DMS79 treated with DMSO at 0.1 percent for 48 hours (cell line): ENCODE data around the gene TMEM8B.

Experiments used
- DNase-seq: peaks from one replicate; lab custom pipeline; 2025; lab: John Stamatoyannopoulos, UW

TMEM8B gene

GRCh38 chr9:35841645-35841900, 12.5 kb downstream of the TMEM8B start:
- no peak for DNase-seq

DNA sequence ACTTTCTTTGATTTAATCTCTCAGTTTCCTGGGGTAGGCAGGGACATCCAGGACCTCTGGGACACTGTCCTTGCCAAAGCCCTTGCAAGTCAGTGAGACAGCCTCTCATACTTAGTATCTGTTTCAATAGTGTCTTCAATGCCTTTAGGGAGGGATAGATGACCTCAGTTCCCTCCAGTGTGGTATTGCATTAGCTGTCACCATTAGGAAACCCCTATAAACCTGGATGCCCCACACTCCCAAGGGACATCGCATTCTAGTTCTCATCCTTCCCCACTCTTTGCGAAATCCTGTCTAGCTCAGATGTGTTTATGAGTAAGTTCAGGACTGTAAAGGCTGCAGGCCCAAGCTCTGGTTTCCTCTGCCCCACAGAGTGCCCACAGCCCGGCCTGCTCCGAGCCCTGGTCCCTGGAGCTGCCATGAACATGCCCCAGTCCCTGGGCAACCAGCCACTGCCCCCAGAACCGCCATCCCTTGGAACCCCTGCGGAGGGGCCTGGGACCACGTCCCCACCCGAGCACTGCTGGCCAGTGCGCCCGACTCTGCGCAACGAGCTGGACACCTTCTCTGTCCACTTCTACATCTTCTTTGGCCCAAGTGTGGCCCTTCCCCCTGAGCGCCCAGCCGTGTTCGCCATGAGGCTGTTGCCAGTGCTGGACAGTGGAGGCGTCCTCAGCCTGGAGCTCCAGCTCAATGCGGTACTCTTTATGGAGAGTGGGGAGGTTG, 13.2 kb downstream of the TMEM8B start:
- DNase-seq, result no peak

- no peak for DNase-seq
Measured at GRCh38 chr9:35842795-35843194, 13.8 kb downstream of the TMEM8B start.

- DNase-seq, result no peak
Measured at GRCh38 chr9:35844628-35845270, 15.7 kb downstream of the TMEM8B start.

DNA sequence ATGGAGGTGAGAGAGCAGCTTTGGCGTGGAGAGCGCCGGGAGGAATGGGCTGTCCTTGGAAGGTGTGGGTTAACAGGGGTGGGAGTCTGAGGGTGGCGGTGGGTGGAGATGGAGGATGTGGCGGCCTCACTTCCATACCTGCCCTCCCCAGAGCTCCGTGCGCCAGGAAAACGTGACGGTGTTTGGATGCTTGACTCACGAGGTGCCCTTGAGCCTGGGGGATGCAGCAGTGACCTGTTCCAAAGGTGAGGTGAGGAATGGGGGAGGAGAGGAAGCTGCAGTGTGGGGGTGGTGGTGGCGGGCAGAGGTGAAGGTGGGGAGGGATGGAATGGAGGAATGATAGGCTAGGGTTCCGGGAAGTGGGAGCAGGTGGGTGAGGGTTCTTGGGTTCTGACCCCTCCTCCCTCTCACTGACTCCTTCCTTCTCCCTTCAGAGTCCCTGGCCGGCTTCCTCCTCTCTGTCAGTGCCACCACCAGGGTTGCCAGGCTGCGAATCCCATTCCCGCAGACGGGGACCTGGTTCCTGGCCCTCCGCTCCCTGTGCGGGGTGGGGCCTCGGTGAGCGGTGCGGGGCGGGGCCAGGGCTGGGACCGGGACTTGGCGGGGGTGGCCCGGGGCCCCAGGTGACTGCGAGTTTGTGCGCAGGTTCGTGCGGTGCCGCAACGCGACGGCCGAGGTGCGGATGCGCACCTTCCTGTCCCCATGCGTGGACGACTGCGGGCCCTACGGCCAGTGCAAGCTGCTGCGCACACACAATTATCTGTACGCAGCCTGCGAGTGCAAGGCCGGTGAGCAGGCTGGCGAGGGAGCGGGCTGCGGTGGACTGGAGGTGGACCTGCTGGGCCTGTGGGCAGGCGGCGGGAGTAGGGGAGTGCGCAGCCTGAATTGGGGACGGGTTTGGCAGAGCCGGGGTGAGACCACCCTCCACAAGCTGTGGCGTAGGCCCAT, 17.1 kb downstream of the TMEM8B start:
- DNase-seq, result no peak

- no peak for DNase-seq
Measured at GRCh38 chr9:35847792-35848572, 19.0 kb downstream of the TMEM8B start.

DNA sequence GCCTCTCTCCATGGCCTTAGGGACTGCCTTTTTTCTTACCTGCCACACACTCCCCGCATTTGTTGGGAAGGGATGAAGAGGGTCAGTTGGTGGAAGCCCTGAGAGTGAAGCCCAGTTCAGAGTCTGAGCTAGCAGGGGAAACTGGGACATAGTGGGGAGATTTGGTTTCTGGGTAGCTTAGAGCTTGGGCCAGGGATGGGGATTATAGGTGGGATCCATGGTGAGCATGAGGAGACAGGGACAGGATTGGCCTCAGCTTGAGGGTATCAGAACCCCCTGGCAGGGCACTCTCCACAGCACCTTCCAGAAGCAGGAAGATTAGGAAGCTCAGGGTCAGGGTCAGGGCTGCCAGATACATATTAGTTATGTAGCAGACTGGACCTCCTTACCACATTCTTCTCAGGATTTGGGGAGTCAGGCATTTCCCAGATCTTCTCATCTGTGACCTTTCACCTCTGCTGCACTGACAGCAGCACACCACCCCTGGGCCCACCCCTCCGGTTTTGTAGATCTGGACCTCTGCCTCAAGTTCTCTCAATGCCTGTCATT, 23.3 kb downstream of the TMEM8B start:
- no peak for DNase-seq

- no peak for DNase-seq
Measured at GRCh38 chr9:35852876-35853865, 24.1 kb downstream of the TMEM8B start.

GRCh38 chr9:35854091-35854762, 25.2 kb downstream of the TMEM8B start:
- DNase-seq, result no peak

GRCh38 chr9:35856206-35856605, 27.2 kb downstream of the TMEM8B start:
- DNase-seq, result no peak

DNA sequence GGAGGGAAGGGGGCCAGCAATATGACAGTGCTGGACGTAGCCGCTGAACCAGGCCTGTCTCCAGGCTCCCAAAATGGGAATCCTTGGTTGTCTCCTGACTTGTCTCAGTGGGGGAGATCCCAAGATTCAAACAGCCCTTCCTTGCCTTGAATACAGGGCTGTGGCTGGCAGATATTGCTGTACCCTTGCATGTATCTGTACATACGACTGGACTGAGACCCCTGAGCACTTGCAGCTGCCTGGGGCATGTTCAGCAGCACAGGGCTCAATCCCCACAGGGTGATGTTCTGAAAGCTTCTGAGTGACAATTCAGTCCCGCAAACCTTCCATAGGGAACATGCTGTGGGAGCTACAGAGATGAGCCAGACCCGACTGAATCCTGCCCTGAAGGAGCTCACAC, 27.9 kb downstream of the TMEM8B start:
- no peak for DNase-seq

GRCh38 chr9:35858458-35858857, 29.4 kb downstream of the TMEM8B start:
- DNase-seq, result no peak

DNA sequence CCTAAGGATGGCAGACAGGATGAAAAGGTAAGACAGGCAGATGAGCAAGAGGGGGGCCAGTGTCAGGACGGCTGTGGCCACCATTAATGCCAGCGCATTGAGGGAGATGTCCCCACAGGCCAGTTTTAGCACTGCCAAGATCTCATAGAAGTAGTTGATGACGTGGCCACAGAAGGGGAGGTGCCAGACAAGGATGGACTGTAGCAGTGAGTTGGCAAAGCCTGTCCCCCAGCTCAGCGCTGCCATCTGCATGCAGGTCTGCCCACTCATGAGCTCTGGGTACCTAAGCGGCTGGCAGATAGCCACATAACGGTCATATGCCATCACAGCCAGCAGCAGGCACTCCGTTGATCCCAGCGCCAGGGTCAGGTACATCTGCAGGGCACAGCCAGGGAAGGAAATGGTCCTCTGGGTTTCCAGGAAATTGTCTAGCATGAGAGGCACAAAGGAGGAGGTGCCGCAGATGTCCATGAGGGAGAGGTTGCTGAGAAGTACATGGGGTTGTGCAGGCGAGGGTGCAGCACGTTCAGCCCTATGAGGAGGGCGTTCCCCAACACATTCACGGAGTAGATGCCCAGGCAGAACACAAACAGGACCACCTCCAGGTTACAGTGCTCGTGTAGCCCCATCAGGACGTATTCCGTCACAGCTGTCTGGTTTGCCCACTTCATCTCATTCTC, 30.4 kb downstream of the TMEM8B start:
- DNase-seq, result no peak

GRCh38 chr9:35859990-35860339, 30.9 kb downstream of the TMEM8B start:
- DNase-seq, result no peak

GRCh38 chr9:35861161-35861897, 32.3 kb downstream of the TMEM8B start:
- DNase-seq, result no peak

DNA sequence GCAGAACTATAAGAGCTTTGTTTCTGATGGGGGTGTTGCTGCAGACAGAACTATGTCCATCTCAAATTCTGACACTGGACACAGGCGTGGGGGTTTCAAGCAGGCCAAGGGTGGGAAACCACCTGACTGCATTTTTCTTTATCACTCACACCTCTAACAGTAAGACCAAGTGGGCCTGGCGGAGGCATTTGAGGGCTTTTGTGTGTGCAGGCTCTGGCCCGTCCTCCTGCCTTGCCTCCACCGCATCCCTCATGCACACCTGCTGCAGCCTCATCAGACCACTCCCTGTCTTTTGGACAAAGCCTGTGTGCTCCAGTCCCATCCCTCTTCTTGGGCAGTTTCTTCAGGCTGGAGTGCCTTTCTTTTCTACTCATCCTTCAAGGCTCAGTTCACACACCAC, 33.3 kb downstream of the TMEM8B start:
- DNase-seq, result no peak

- no peak for DNase-seq
Measured at GRCh38 chr9:35863583-35863982, 34.6 kb downstream of the TMEM8B start.

- DNase-seq, result no peak
Measured at GRCh38 chr9:35864695-35865255, 35.7 kb downstream of the TMEM8B start.

GRCh38 chr9:35867538-35867937, 38.5 kb downstream of the TMEM8B start:
- DNase-seq, result no peak
